Tibial nerve (tissue), 4 donors: ENCODE results near the gene OR2AG2. TPM values are rescaled to one million over a fixed set of nuclear protein-coding genes. Genes with fewer than 3 reads are reported as not detected.

Experiments
- DNase-seq, 2 donors: peaks; one replicate each; pipeline ENCODE4 v3.0.0-alpha.2; 2019; ENCODE audit warnings: low spot score in 2 of 2
- H3K27ac ChIP-seq, 4 donors: fragments of 200-600 bp; sonication (generic) in 3 of 4; one replicate each; pipeline ENCODE4 v1.5.1; 2017 to 2019; ENCODE audit warnings: mild to moderate bottlenecking in 1 of 4
- H3K27me3 ChIP-seq, 2 donors: fragments of 200-600 bp; sonication (generic) in 1 of 2; one replicate each; pipeline versions ENCODE4 v1.5.1 to v1.6.0; 2017 to 2019
- H3K36me3 ChIP-seq, 3 donors: fragments of 200-600 bp; sonication (generic); one replicate each; pipeline ENCODE4 v1.5.1; 2018 to 2019
- H3K4me1 ChIP-seq, 4 donors: fragments of 200-600 bp; sonication (generic) in 3 of 4; one replicate each; pipeline ENCODE4 v1.5.1; 2017 to 2019
- H3K4me3 ChIP-seq, 4 donors: fragments of 200-600 bp; sonication (generic) in 3 of 4; one replicate each; pipeline ENCODE4 v1.5.1; 2017 to 2019; ENCODE audit warnings: mild to moderate bottlenecking in 1 of 4, moderate library complexity in 1 of 4
- H3K9me3 ChIP-seq, 4 donors: fragments of 200-600 bp; sonication (generic) in 3 of 4; one replicate each; pipeline ENCODE4 v1.5.1; 2017 to 2019
- CTCF ChIP-seq, 5 experiments: fragments of 200-600 bp in 3 of 5; fragments of 450-650 bp in 2 of 5; sonication (generic) in 3 of 5; IDR thresholded peaks; one replicate each; pipeline ENCODE4 v1.5.1; 2016 to 2019; ENCODE audit warnings: antibody characterized with exemption in 5 of 5, mild to moderate bottlenecking in 3 of 5, moderate library complexity in 2 of 5
- EP300 ChIP-seq, 2 donors: sonication (generic); formaldehyde crosslinking; IDR thresholded peaks; one replicate each; pipeline ENCODE4 v1.6.1; 2017; ENCODE audit warnings: antibody characterized with exemption in 2 of 2, mild to moderate bottlenecking in 1 of 2
- POLR2A ChIP-seq, 2 donors: fragments of 450-650 bp; IDR thresholded peaks; one replicate each; pipeline ENCODE4 v1.6.1; 2017; ENCODE audit warnings: antibody characterized with exemption in 2 of 2, mild to moderate bottlenecking in 2 of 2, moderate library complexity in 2 of 2
- WGBS, 2 donors: methylation state at CpG; one replicate each; pipeline ENCODE4 v1.1.5; 2018; 5-methylcytosine and 5-hydroxymethylcytosine counted together
- total RNA-seq, 4 donors: library from RNA; depleted of rRNA; stranded (reverse); fragments of >200 nt; gene quantifications; one replicate each; pipeline ENCODE4 v1.1.0, GENCODE V29; 2016

OR2AG2 gene
- total RNA-seq, 4 donors from 2014 or later, result 0.22 to 0.90 TPM; not detected in 2

GRCh38 chr11:6757373-6757967, 14.3 kb downstream of the OR2AG2 start:
- H3K9me3 ChIP-seq, result no peaks in the 10 kb centered on the region
- WGBS, 2 donors, result 50% methylated on average over 2 of the region's 2 CpGs
- no peaks in the 10 kb centered on the region for H3K36me3 ChIP-seq
- H3K4me3 ChIP-seq, result no peak overlapping the region
- H3K27me3 ChIP-seq, result no peaks in the 10 kb centered on the region
- peak; percentile 33 to 59 (median 45) for TF ChIP-seq CTCF (IDR thresholded peaks at IDR 0.05)
- TF ChIP-seq POLR2A (IDR thresholded peaks at IDR 0.05), result no peak
- no peak for TF ChIP-seq EP300 (IDR thresholded peaks at IDR 0.05)
- H3K4me1 ChIP-seq, result no peaks in the 10 kb centered on the region
- peak in 1 of 2 donors; percentile 62 for DNase-seq
- H3K27ac ChIP-seq, result no peak overlapping the region

GRCh38 chr11:6755953-6756347, 15.8 kb downstream of the OR2AG2 start:
- no peak for TF ChIP-seq POLR2A (IDR thresholded peaks at IDR 0.05)
- no peak for TF ChIP-seq CTCF (IDR thresholded peaks at IDR 0.05)
- no peak for TF ChIP-seq EP300 (IDR thresholded peaks at IDR 0.05)
- H3K4me1 ChIP-seq, result no peaks in the 10 kb centered on the region
- WGBS, 2 donors, result 93 to 97% methylated on average over 1 of the region's 1 CpG
- no peak for DNase-seq
- no peak overlapping the region for H3K27ac ChIP-seq
- H3K9me3 ChIP-seq, result no peaks in the 10 kb centered on the region
- H3K4me3 ChIP-seq, result no peak overlapping the region
- H3K36me3 ChIP-seq, result no peaks in the 10 kb centered on the region
- no peaks in the 10 kb centered on the region for H3K27me3 ChIP-seq

- WGBS, 2 donors, result 8 to 10% methylated on average over 5 of the region's 5 CpGs
- TF ChIP-seq POLR2A (IDR thresholded peaks at IDR 0.05), result no peak
- TF ChIP-seq CTCF (IDR thresholded peaks at IDR 0.05), result peak; percentile 52 to 89 (median 74)
- TF ChIP-seq EP300 (IDR thresholded peaks at IDR 0.05), result no peak
- Histone ChIP-seq H3K36me3 (no peaks in the 10 kb centered on the region), H3K4me3 (no peak overlapping the region), H3K27ac (no peak overlapping the region), H3K27me3 (no peaks in the 10 kb centered on the region), H3K4me1 (no peaks in the 10 kb centered on the region), H3K9me3 (no peaks in the 10 kb centered on the region)
- DNase-seq, result peak in 1 of 2 donors; percentile 34
Observed at GRCh38 chr11:6755303-6755952, 16.3 kb downstream of the OR2AG2 start.

GRCh38 chr11:6747097-6747668, 24.6 kb downstream of the OR2AG2 start:
- H3K4me1 ChIP-seq, result no peaks in the 10 kb centered on the region
- TF ChIP-seq POLR2A (IDR thresholded peaks at IDR 0.05) (no peak), EP300 (IDR thresholded peaks at IDR 0.05) (no peak), CTCF (IDR thresholded peaks at IDR 0.05) (no peak)
- H3K27me3 ChIP-seq, result no peaks in the 10 kb centered on the region
- no peak for DNase-seq
- H3K27ac ChIP-seq, result peak overlapping the region in 1 of 4 donors; percentile 78
- H3K9me3 ChIP-seq, result no peaks in the 10 kb centered on the region
- H3K4me3 ChIP-seq, result no peak overlapping the region
- 74 to 79% methylated on average over 3 of the region's 3 CpGs for WGBS, 2 donors
- H3K36me3 ChIP-seq, result no peaks in the 10 kb centered on the region

- Histone ChIP-seq H3K36me3 (no peaks in the 10 kb centered on the region), H3K4me1 (no peaks in the 10 kb centered on the region), H3K27me3 (no peaks in the 10 kb centered on the region), H3K9me3 (no peaks in the 10 kb centered on the region), H3K27ac (peak overlapping the region in 3 of 4 donors; percentile 71 to 78 (median 74)), H3K4me3 (peak overlapping the region in 2 of 4 donors; percentile 29 to 31)
- TF ChIP-seq EP300 (IDR thresholded peaks at IDR 0.05) (no peak), CTCF (IDR thresholded peaks at IDR 0.05) (no peak), POLR2A (IDR thresholded peaks at IDR 0.05) (no peak)
- whole genome bisulfite sequencing, 2 donors, result 65 to 79% methylated on average over 1 of the region's 1 CpG
- DNase-seq, result no peak
Observed at GRCh38 chr11:6746626-6747025, 25.1 kb downstream of the OR2AG2 start.
